ENCODE results near the gene POU4F1.

POU4F1 gene

GRCh38 chr13:78593129-78593528, 10.2 kb downstream of the POU4F1 start:
- in situ Hi-C loops (cut with MboI; ENCODE audit: low sequenced_read_pairs, unreplicated experiment): loop anchor here (25.0 kb wide), 1 partner anchor 456 kb away; no protein-coding TSS in a partner anchor
- DNase-seq (ENCODE audit: low spot score): no peak
- TF ChIP-seq CTCF (IDR thresholded peaks at IDR 0.05; ENCODE audit: borderline replicate concordance, control extremely low read depth, extremely low read depth, insufficient read depth, missing control alignments): no peak

- TF ChIP-seq CTCF (IDR thresholded peaks at IDR 0.05; ENCODE audit: borderline replicate concordance, control extremely low read depth, extremely low read depth, insufficient read depth, missing control alignments): no peak
These were observed 10.8 kb downstream of the POU4F1 start for GRCh38 chr13:78592584-78592983.

DNA sequence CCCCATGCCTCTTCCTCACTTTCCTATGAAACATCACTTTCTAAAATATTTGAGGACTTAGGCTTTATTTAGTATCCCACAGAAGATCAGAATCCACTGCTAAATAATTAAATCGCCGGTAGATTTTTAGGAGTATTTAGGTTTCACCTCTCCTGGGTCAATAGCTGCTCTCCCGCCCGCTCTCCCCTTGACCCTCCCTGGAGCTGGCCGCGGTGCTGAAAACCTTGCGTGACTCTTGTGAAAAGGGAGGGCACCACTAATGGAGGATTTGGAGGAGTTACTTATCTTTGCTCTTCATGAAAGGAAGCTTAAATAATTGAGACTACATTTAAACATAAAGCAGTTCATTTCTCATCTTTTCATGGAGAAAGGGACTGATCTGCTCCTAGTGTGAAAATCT, 14.1 kb downstream of the POU4F1 start:
- in situ Hi-C loops (cut with MboI; ENCODE audit: low sequenced_read_pairs, unreplicated experiment): loop anchor here (25.0 kb wide), 1 partner anchor 452 kb away; no protein-coding TSS in a partner anchor
- no peak for TF ChIP-seq CTCF (IDR thresholded peaks at IDR 0.05; ENCODE audit: borderline replicate concordance, control extremely low read depth, extremely low read depth, insufficient read depth, missing control alignments)
- peak; percentile 53 for DNase-seq (ENCODE audit: low spot score)

More at GRCh38 chr13:78592584-78592983, 10.8 kb downstream of the POU4F1 start:
- DNase-seq (ENCODE audit: low spot score): no peak
- in situ Hi-C loops (cut with MboI; ENCODE audit: low sequenced_read_pairs, unreplicated experiment): loop anchor here (25.0 kb wide), 1 partner anchor 455 kb away; no protein-coding TSS in a partner anchor

GRCh38 chr13:78587395-78587794, 16.0 kb downstream of the POU4F1 start:
- no peak for TF ChIP-seq CTCF (IDR thresholded peaks at IDR 0.05; ENCODE audit: borderline replicate concordance, control extremely low read depth, extremely low read depth, insufficient read depth, missing control alignments)
- DNase-seq (ENCODE audit: low spot score): no peak
- in situ Hi-C loops (cut with MboI; ENCODE audit: low sequenced_read_pairs, unreplicated experiment): loop anchor here (25.0 kb wide), 1 partner anchor 450 kb away; no protein-coding TSS in a partner anchor

- no peak for TF ChIP-seq CTCF (IDR thresholded peaks at IDR 0.05; ENCODE audit: borderline replicate concordance, control extremely low read depth, extremely low read depth, insufficient read depth, missing control alignments)
- DNase-seq (ENCODE audit: low spot score): no peak
- in situ Hi-C loops (cut with MboI; ENCODE audit: low sequenced_read_pairs, unreplicated experiment): loop anchor here (25.0 kb wide), 1 partner anchor 449 kb away; no protein-coding TSS in a partner anchor
These were observed 16.6 kb downstream of the POU4F1 start for GRCh38 chr13:78586706-78587105.

DNA sequence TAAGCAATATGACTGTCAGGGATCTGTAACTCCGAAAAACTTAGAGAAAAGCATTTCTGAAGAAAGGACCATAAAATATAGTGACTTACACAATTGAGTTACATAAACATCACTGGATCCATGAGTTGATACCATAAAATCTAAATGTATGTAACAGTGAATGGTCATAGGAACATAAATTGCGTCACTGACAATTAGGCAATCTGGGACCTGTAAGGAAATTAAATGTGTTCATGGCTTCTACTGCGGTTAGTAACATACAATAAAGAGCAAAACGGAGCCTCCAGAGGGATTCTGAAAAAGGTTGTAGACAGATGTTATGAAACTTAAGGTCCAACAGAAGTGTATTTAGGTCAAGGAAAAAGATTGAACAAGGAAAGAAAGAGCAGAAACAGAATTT, 27.1 kb downstream of the POU4F1 start:
- in situ Hi-C loops (cut with MboI; ENCODE audit: low sequenced_read_pairs, unreplicated experiment): loop anchor here (25.0 kb wide), 1 partner anchor 439 kb away; no protein-coding TSS in a partner anchor
- TF ChIP-seq CTCF (IDR thresholded peaks at IDR 0.05; ENCODE audit: borderline replicate concordance, control extremely low read depth, extremely low read depth, insufficient read depth, missing control alignments): no peak
- DNase-seq (ENCODE audit: low spot score): no peak
